H9 (cell line): ENCODE data around the gene ANO3. TPM values are rescaled to one million over a fixed set of nuclear protein-coding genes. Genes with fewer than 3 reads are reported as not detected.

ENCODE experiments used
- DNase-seq: peaks from one replicate; pipeline ENCODE4 v3.0.0-alpha.2; 2017
- H2AFZ ChIP-seq: one replicate; pipeline ENCODE4 v1.6.1; 2013; ENCODE audit warnings: mild to moderate bottlenecking, low read length, control low read depth, moderate library complexity
- H2AK5ac ChIP-seq: 2 replicates; pipeline ENCODE4 v1.6.1; 2013; ENCODE audit warnings: low read length, control low read depth, mixed read lengths; ENCODE audit not compliant: insufficient read length
- H2BK120ac ChIP-seq: one replicate; pipeline ENCODE4 v1.6.1; 2013; ENCODE audit warnings: low read depth, mild to moderate bottlenecking, low read length, control low read depth, inconsistent platforms; ENCODE audit not compliant: poor library complexity, severe bottlenecking
- H2BK12ac ChIP-seq: 2 replicates; pipeline ENCODE4 v1.6.1; 2013; ENCODE audit warnings: low read length, control low read depth, mixed read lengths, low read depth; ENCODE audit not compliant: insufficient read length
- H2BK15ac ChIP-seq: 2 replicates; pipeline ENCODE4 v1.6.1; 2013; ENCODE audit warnings: low read depth, low read length, control low read depth
- H2BK20ac ChIP-seq: one replicate; pipeline ENCODE4 v1.6.1; 2013; ENCODE audit warnings: low read depth, mild to moderate bottlenecking, low read length, control low read depth, inconsistent platforms; ENCODE audit not compliant: poor library complexity, severe bottlenecking
- H2BK5ac ChIP-seq: 2 replicates; pipeline ENCODE4 v1.6.1; 2013; ENCODE audit warnings: low read length, control low read depth, mixed read lengths; ENCODE audit not compliant: insufficient read length
- H3K14ac ChIP-seq: 2 replicates; pipeline ENCODE4 v1.6.1; 2013; ENCODE audit warnings: low read length, control low read depth; ENCODE audit not compliant: insufficient read depth
- H3K18ac ChIP-seq: 2 replicates; pipeline ENCODE4 v1.6.1; 2013; ENCODE audit warnings: low read depth, mild to moderate bottlenecking, mixed read lengths, low read length, control low read depth; ENCODE audit not compliant: insufficient read length
- H3K23ac ChIP-seq: 2 replicates; pipeline ENCODE4 v1.6.1; 2013; ENCODE audit warnings: low read length, control low read depth, mixed read lengths, low read depth; ENCODE audit not compliant: insufficient read length
- H3K23me2 ChIP-seq: 2 replicates; pipeline ENCODE4 v1.6.1; 2013; ENCODE audit warnings: low read depth, mild to moderate bottlenecking, mixed read lengths, low read length, control low read depth; ENCODE audit not compliant: insufficient read length, poor library complexity, severe bottlenecking
- H3K27ac ChIP-seq: 2 replicates; pipeline ENCODE4 v1.5.1; 2013; ENCODE audit warnings: low read length, control low read depth, mixed read lengths, low read depth; ENCODE audit not compliant: insufficient read length
- H3K27me3 ChIP-seq: 2 replicates; pipeline ENCODE4 v1.6.1; 2013; ENCODE audit warnings: low read length, control low read depth, inconsistent platforms; ENCODE audit not compliant: insufficient read depth
- H3K4ac ChIP-seq: 2 replicates; pipeline ENCODE4 v1.6.1; 2013; ENCODE audit warnings: low read depth, mild to moderate bottlenecking, control low read depth, inconsistent platforms, low read length, moderate library complexity
- H3K4me1 ChIP-seq: 2 replicates; pipeline ENCODE4 v1.6.1; 2013; ENCODE audit warnings: low read length, control low read depth, inconsistent platforms; ENCODE audit not compliant: insufficient read depth
- H3K4me2 ChIP-seq: 2 replicates; pipeline ENCODE4 v1.6.1; 2013; ENCODE audit warnings: low read length, control low read depth, mixed read lengths; ENCODE audit not compliant: insufficient read length, insufficient read depth
- H3K56ac ChIP-seq: 2 replicates; pipeline ENCODE4 v1.6.1; 2013; ENCODE audit warnings: low read depth, mild to moderate bottlenecking, mixed read lengths, low read length, control low read depth; ENCODE audit not compliant: insufficient read length
- H3K79me1 ChIP-seq: 2 replicates; pipeline ENCODE4 v1.6.1; 2013; ENCODE audit warnings: low read depth, mild to moderate bottlenecking, moderate library complexity, low read length, control low read depth, inconsistent platforms; ENCODE audit not compliant: insufficient read depth, poor library complexity, severe bottlenecking
- H3K79me2 ChIP-seq: 2 replicates; pipeline ENCODE4 v1.6.1; 2013; ENCODE audit warnings: low read length, control low read depth, inconsistent platforms; ENCODE audit not compliant: insufficient read depth
- H3K9ac ChIP-seq: 2 replicates; pipeline ENCODE4 v1.6.1; 2013; ENCODE audit warnings: low read length, control low read depth, mixed read lengths; ENCODE audit not compliant: insufficient read length; ENCODE audit errors: extremely low read depth
- H3K9me3 ChIP-seq: one replicate; pipeline ENCODE4 v1.6.1; 2013; ENCODE audit warnings: low read depth, low read length, inconsistent platforms; ENCODE audit not compliant: control insufficient read depth
- H3T11ph ChIP-seq: one replicate; pipeline ENCODE4 v1.6.1; 2013; ENCODE audit warnings: mild to moderate bottlenecking, low read length, control low read depth, inconsistent platforms
- H4K20me1 ChIP-seq: one replicate; pipeline ENCODE4 v1.6.1; 2013; ENCODE audit not compliant: control insufficient read depth, insufficient read length, insufficient read depth
- H4K5ac ChIP-seq: 2 replicates; pipeline ENCODE4 v1.6.1; 2013; ENCODE audit warnings: low read depth, mild to moderate bottlenecking, mixed read lengths, low read length, control low read depth; ENCODE audit not compliant: insufficient read length
- H4K8ac ChIP-seq: replicated peaks from 2 replicates; pipeline ENCODE4 v1.6.1; 2013; ENCODE audit warnings: low read length, control low read depth, mixed read lengths, low read depth; ENCODE audit not compliant: insufficient read length
- H4K91ac ChIP-seq: 2 replicates; pipeline ENCODE4 v1.6.1; 2013; ENCODE audit warnings: low read depth, mild to moderate bottlenecking, moderate library complexity, mixed read lengths, low read length, control low read depth; ENCODE audit not compliant: insufficient read length
- H3K27ac Mint-ChIP-seq, 3 experiments: 2 replicates in 2 of 3; 3 replicates in 1 of 3; pipeline ENCODE4 v1.8.0; 2020 to 2021; ENCODE audit warnings: mixed read lengths in 3 of 3, mild to moderate bottlenecking in 1 of 3, moderate library complexity in 1 of 3
- H3K27me3 Mint-ChIP-seq: 2 replicates; pipeline ENCODE4 v1.8.0; 2021; ENCODE audit warnings: low read depth, mild to moderate bottlenecking, moderate library complexity, mixed read lengths
- H3K36me3 Mint-ChIP-seq, 3 experiments: 2 replicates in 2 of 3; 3 replicates in 1 of 3; pipeline ENCODE4 v1.8.0; 2020 to 2021; ENCODE audit warnings: low read depth in 3 of 3, mixed read lengths in 3 of 3; ENCODE audit not compliant: insufficient read depth in 1 of 3
- H3K4me1 Mint-ChIP-seq, 2 experiments: 2 replicates each; pipeline ENCODE4 v1.8.0; 2020; ENCODE audit warnings: mixed read lengths in 2 of 2
- H3K4me3 Mint-ChIP-seq, 2 experiments: 2 replicates in 1 of 2; 3 replicates in 1 of 2; pipeline ENCODE4 v1.8.0; 2020 to 2021; ENCODE audit warnings: mild to moderate bottlenecking in 2 of 2, mixed read lengths in 2 of 2, moderate library complexity in 1 of 2
- H3K9me3 Mint-ChIP-seq, 2 experiments: 2 replicates in 1 of 2; 3 replicates in 1 of 2; pipeline ENCODE4 v1.8.0; 2020; ENCODE audit warnings: mild to moderate bottlenecking in 2 of 2, mixed read lengths in 2 of 2, moderate library complexity in 1 of 2
- CTCF ChIP-seq: fragments of 200-600 bp; sonication (generic); conservative IDR thresholded peaks from 3 replicates; pipeline ENCODE4 v1.8.0; 2021; ENCODE audit warnings: antibody characterized with exemption, mild to moderate bottlenecking
- WGBS: extraction: QIAGEN DNeasy Blood & Tissue Kit; methylation state at CpG from one replicate; pipeline ENCODE4 v1.1.7; 2013; ENCODE audit warnings: missing lambda C conversion rate, low lambda C conversion rate, mixed read lengths; ENCODE audit not compliant: insufficient read length; ENCODE audit errors: extremely low coverage; 5-methylcytosine and 5-hydroxymethylcytosine counted together
- total RNA-seq: library from RNA; stranded (reverse); gene quantifications from 2 replicates; pipeline ENCODE4 v1.2.1, GENCODE V29; 2021

The ANO3 gene
- total RNA-seq, 1 experiment from 2014 or later: not detected

DNA sequence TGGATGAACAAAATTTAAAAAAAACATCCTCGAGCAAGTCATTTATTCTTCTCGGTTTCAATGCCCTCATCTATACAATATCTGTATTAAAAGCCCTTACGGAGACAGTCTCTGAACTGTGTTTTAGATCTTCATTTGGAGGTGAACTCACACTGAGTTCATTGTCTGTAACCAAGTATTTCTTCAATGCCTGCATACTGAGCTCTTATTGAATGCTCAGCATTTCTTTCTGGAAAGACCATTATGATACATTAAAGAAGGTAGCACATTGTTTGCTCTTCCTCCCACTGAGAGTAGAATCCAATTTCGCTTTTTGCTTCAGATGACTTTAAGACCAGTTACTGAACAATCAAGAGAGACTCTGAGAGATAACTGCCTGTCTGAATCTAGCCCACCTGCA lies 1.7 kb upstream of the ANO3 start:
- Histone ChIP-seq H2BK20ac (no peak overlapping the region), H2BK15ac (no peak overlapping the region), H3K9me3 (no peaks in the 10 kb centered on the region), H2BK12ac (no peak overlapping the region), H3K23me2 (no peaks in the 10 kb centered on the region), H4K91ac (no peak overlapping the region), H3K56ac (no peak overlapping the region), H3K18ac (no peak overlapping the region), H3K4me1 (no peaks in the 10 kb centered on the region), H3K79me2 (no peaks in the 10 kb centered on the region), H2BK5ac (no peak overlapping the region), H3K79me1 (no peaks in the 10 kb centered on the region), H4K5ac (no peak overlapping the region), H2AK5ac (no peak overlapping the region), H3K23ac (no peak overlapping the region), H3K4me2 (no peak overlapping the region), H4K20me1 (no peaks in the 10 kb centered on the region), H2AFZ (no peak overlapping the region), H3T11ph (no peak overlapping the region), H3K27ac (no peak overlapping the region), H3K9ac (no peak overlapping the region), H3K4ac (no peak overlapping the region), H3K14ac (no peak overlapping the region), H4K8ac (no peak overlapping the region), H2BK120ac (no peak overlapping the region), H3K27me3 (no peaks in the 10 kb centered on the region)
- no peak overlapping the region for H3K4me3 Mint-ChIP-seq
- no peaks in the 10 kb centered on the region; a peak in 1 of 7 replicates for H3K36me3 Mint-ChIP-seq
- DNase-seq: no peak
- WGBS: no CpG with 5 or more reads among the region's 4 CpGs
- H3K27me3 Mint-ChIP-seq: peaks cover 22% of the 10 kb centered on the region
- 0 out of 7 replicates have a peak overlapping the region, but pooled peaks of 1 of the 3 experiments have one; percentile 7 for H3K27ac Mint-ChIP-seq
- no peak for TF ChIP-seq CTCF
- H3K4me1 Mint-ChIP-seq: peaks cover 38 to 61% of the 10 kb centered on the region in 2 experiments
- H3K9me3 Mint-ChIP-seq: no peaks in the 10 kb centered on the region
